Colonic mucosa (tissue), 4 donors: ENCODE measurements around the gene TRDMT1. TPM values are rescaled to one million over a fixed set of nuclear protein-coding genes. Genes with fewer than 3 reads are reported as not detected.

Experiments used
- DNase-seq: peaks from one replicate; pipeline ENCODE4 v3.0.0-alpha.2; 2020
- H3K27ac ChIP-seq: fragments of 200-600 bp; one replicate; pipeline ENCODE4 v1.8.0; 2021
- H3K27me3 ChIP-seq: fragments of 200-600 bp; one replicate; pipeline ENCODE4 v1.8.0; 2021
- H3K36me3 ChIP-seq: fragments of 200-600 bp; one replicate; pipeline ENCODE4 v1.8.0; 2021
- H3K4me1 ChIP-seq: fragments of 200-600 bp; one replicate; pipeline ENCODE4 v1.8.0; 2021; ENCODE audit warnings: mild to moderate bottlenecking
- H3K4me3 ChIP-seq: fragments of 200-600 bp; one replicate; pipeline ENCODE4 v1.8.0; 2021
- H3K9ac ChIP-seq, 2 donors: one replicate each; pipeline ENCODE4 v1.7.0; 2013; ENCODE audit warnings: control low read depth in 2 of 2, low read depth in 2 of 2, low read length in 2 of 2
- H3K9me3 ChIP-seq: fragments of 200-600 bp; one replicate; pipeline ENCODE4 v1.8.0; 2021
- intact Hi-C: fragments of 100-400 bp; cut with DNase I; formaldehyde crosslinking; loops from one replicate; pipeline ENCODE4 v1.14.1; 2022
- total RNA-seq, 2 donors: library from RNA; stranded (reverse); fragmentation: NEBNext Ultra II Directional in 1 of 2; extraction: Animal tissue kit (Norgen Biotek cat#: 25700) in 1 of 2; gene quantifications; one replicate each; pipeline ENCODE4 v1.2.1, GENCODE V29; 2021
- TF ChIP-seq, protein P1 (sequence below): fragments of 200-600 bp; IDR thresholded peaks from one replicate; pipeline ENCODE4 v1.8.0; 2022; ENCODE audit warnings: antibody characterized with exemption, mild to moderate bottlenecking
- donor health status: healthy.
- donor health status: DM: no; HTN: no; CAD: no.
- donor health status: DM: no; HTN: no; CAD: no.

TRDMT1 gene
- total RNA-seq, 2 donors from 2014 or later = 3.4 to 3.5 TPM

DNA sequence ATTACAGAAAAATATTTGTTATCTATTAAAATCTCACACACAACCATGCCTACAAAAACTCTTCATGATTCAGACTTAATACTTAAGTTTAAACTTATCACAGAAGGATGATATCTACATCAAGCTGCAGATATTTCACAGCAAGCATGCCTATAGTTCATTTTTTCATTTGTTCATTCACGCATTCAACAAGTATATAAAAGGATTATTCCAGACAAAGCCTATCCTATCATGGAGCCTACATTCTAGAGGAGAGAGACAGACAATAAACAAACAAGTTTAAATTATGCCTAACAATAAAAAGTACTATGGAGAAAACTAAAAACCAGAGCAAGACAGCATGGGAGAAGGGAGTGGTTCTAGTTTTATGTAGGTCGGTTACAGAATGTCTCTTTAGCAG is 10.9 kb downstream of the TRDMT1 start:
- H3K27ac ChIP-seq = no peak overlapping the region
- H3K36me3 ChIP-seq = no peaks in the 10 kb centered on the region
- no peaks in the 10 kb centered on the region for H3K27me3 ChIP-seq
- no peak overlapping the region for H3K9ac ChIP-seq
- H3K4me1 ChIP-seq = no peaks in the 10 kb centered on the region
- TF ChIP-seq, protein P1, sequence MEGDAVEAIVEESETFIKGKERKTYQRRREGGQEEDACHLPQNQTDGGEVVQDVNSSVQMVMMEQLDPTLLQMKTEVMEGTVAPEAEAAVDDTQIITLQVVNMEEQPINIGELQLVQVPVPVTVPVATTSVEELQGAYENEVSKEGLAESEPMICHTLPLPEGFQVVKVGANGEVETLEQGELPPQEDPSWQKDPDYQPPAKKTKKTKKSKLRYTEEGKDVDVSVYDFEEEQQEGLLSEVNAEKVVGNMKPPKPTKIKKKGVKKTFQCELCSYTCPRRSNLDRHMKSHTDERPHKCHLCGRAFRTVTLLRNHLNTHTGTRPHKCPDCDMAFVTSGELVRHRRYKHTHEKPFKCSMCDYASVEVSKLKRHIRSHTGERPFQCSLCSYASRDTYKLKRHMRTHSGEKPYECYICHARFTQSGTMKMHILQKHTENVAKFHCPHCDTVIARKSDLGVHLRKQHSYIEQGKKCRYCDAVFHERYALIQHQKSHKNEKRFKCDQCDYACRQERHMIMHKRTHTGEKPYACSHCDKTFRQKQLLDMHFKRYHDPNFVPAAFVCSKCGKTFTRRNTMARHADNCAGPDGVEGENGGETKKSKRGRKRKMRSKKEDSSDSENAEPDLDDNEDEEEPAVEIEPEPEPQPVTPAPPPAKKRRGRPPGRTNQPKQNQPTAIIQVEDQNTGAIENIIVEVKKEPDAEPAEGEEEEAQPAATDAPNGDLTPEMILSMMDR = no peak
- H3K9me3 ChIP-seq = no peaks in the 10 kb centered on the region
- intact Hi-C loops = no loop called here
- DNase-seq = no peak
- no peak overlapping the region for H3K4me3 ChIP-seq

DNA sequence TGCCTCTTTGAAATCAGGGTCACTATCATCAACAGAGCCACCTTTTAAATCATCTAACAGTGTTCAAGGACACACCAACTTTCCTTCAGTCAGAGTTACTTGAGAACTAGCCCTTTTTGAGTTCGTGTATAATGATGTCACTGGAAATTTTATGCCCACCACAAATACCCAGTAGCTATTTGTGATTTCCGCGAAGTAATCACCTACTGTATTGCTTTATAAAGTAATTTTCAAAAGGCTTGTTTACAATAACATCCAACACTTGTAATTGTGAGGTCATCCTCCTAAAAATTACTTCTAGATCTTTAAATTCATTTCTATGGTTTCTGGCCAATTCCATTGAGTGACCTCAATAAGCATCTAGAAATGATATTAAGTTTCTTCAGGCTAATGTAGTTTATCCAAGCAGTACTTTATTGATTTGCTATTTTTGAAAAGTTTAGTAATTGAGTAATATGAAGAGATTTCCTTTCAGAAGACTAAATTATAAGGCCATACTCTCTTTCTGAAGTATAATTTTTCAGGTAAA is 12.8 kb downstream of the TRDMT1 start:
- no peak overlapping the region for H3K4me3 ChIP-seq
- H3K27me3 ChIP-seq = no peaks in the 10 kb centered on the region
- intact Hi-C loops = no loop called here
- no peak overlapping the region for H3K9ac ChIP-seq
- H3K9me3 ChIP-seq = no peaks in the 10 kb centered on the region
- H3K27ac ChIP-seq = no peak overlapping the region
- TF ChIP-seq, protein P1 = no peak
- no peaks in the 10 kb centered on the region for H3K36me3 ChIP-seq
- no peaks in the 10 kb centered on the region for H3K4me1 ChIP-seq
- no peak for DNase-seq

DNA sequence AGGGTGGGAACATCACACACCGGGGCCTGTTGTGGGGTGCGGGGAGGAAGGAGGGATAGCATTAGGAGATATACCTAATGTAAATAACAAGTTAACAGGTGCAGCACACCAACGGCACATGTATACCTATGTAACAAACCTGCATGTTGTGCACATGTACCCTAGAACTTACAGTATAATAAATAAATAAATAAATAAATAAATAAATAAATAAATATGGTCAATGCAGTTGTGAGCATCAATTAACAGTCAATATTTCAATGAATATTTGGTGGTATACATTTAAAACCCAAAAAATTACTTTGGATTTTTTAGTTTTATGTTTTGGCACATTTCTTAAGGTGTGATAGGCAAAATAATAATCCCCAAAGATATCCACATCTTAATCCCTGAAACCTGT is 15.6 kb downstream of the TRDMT1 start:
- no peak overlapping the region for H3K4me3 ChIP-seq
- TF ChIP-seq, protein P1 = no peak
- no peaks in the 10 kb centered on the region for H3K36me3 ChIP-seq
- DNase-seq = no peak
- no peak overlapping the region for H3K9ac ChIP-seq
- H3K9me3 ChIP-seq = no peaks in the 10 kb centered on the region
- H3K4me1 ChIP-seq = no peaks in the 10 kb centered on the region
- intact Hi-C loops = no loop called here
- no peak overlapping the region for H3K27ac ChIP-seq
- no peaks in the 10 kb centered on the region for H3K27me3 ChIP-seq

DNA sequence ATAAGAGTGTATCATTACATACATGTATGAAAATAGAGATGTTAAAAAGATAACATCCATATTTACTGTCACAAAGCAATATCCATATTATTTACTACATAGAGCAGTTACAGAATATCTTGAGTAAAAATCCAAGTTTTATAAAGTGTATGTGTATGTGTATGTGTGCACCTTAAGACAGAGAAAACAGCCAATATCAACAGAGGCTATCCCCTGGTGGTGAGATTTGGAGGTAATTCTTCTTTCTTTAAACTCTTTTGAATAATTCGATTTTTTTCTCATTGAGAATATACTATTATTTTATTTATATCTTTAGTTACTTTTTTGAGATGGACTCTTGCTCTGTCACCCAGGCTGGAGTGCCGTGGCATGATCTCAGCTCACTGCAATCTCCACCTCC is 18.4 kb downstream of the TRDMT1 start:
- Histone ChIP-seq H3K4me1 (no peaks in the 10 kb centered on the region), H3K36me3 (no peaks in the 10 kb centered on the region), H3K4me3 (no peak overlapping the region), H3K27ac (no peak overlapping the region), H3K27me3 (no peaks in the 10 kb centered on the region), H3K9ac (no peak overlapping the region), H3K9me3 (no peaks in the 10 kb centered on the region)
- TF ChIP-seq, protein P1 = no peak
- no peak for DNase-seq
- intact Hi-C loops = no loop called here

DNA sequence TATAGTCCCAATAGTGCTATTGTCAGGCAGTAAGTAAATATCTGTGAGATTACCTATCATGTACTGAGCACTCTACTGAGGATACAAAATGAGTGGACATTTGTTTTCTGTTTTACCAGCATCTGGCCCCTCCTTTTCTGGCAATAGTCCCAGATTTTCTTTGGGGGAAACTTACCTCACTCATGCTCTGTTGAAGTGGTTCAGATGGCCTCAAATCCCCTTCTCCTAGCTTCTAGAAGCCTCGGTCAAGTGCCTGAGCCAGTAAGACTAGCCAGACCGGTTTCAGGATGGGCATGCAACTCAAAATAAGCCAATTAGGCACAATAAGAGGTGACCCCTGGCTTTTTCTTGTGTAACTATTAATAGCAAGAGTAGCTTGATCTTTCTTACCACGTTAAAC is 19.7 kb downstream of the TRDMT1 start:
- no peaks in the 10 kb centered on the region for H3K27me3 ChIP-seq
- H3K36me3 ChIP-seq = no peaks in the 10 kb centered on the region
- TF ChIP-seq, protein P1 = no peak
- H3K4me1 ChIP-seq = no peaks in the 10 kb centered on the region
- H3K27ac ChIP-seq = no peak overlapping the region
- no peak overlapping the region for H3K9ac ChIP-seq
- no peaks in the 10 kb centered on the region for H3K9me3 ChIP-seq
- DNase-seq = no peak
- H3K4me3 ChIP-seq = no peak overlapping the region
- intact Hi-C loops = no loop called here
